AG09309 (cell line): ENCODE data around the gene CHST13.

ENCODE experiments used
- DNase-seq: peaks from one replicate; pipeline ENCODE4 v3.0.0-alpha.2; 2010; ENCODE audit warnings: low read depth
- H3K4me3 ChIP-seq: 2 replicates; pipeline ENCODE4 v1.5.1; 2011; ENCODE audit warnings: mild to moderate bottlenecking, low read depth, low read length, moderate library complexity; ENCODE audit not compliant: control insufficient read depth
- CTCF ChIP-seq: IDR thresholded peaks from 2 replicates; pipeline ENCODE4 v1.5.1; 2011; ENCODE audit warnings: mild to moderate bottlenecking, low read depth, low read length, inconsistent platforms; ENCODE audit not compliant: insufficient read depth, control insufficient read depth; ENCODE audit errors: missing control alignments

CHST13 gene

GRCh38 chr3:126487151-126487771, 36.7 kb upstream of the CHST13 start:
- H3K4me3 ChIP-seq = no peak overlapping the region
- DNase-seq = no peak
- TF ChIP-seq CTCF = no peak

- no peak overlapping the region for H3K4me3 ChIP-seq
- no peak for TF ChIP-seq CTCF
- DNase-seq = no peak
Measured at GRCh38 chr3:126488185-126488584, 35.8 kb upstream of the CHST13 start.

- TF ChIP-seq CTCF = no peak
- DNase-seq = no peak
- no peak overlapping the region for H3K4me3 ChIP-seq
Measured at GRCh38 chr3:126488886-126489569, 34.9 kb upstream of the CHST13 start.

GRCh38 chr3:126490619-126491018, 33.3 kb upstream of the CHST13 start:
- no peak overlapping the region for H3K4me3 ChIP-seq
- no peak for DNase-seq
- no peak for TF ChIP-seq CTCF

- TF ChIP-seq CTCF = no peak
- H3K4me3 ChIP-seq = no peak overlapping the region
- no peak for DNase-seq
Measured at GRCh38 chr3:126491221-126492013, 32.5 kb upstream of the CHST13 start.

- no peak overlapping the region for H3K4me3 ChIP-seq
- TF ChIP-seq CTCF = no peak
- no peak for DNase-seq
Measured at GRCh38 chr3:126493051-126493450, 30.9 kb upstream of the CHST13 start.
